ENCODE measurements around the gene FAM174C. TPM values are rescaled to one million over a fixed set of nuclear protein-coding genes. Genes with fewer than 3 reads are reported as not detected.
"Not testable (repeated sequence)": the region's sequence is repeated elsewhere in the genome, so short reads cannot be mapped to it uniquely, and the experiment has no call there.

FAM174C gene
- total RNA-seq, 2 experiments from 2014 or later, result 99.8 to 101 TPM

GRCh38 chr19:1296575-1297271 is 21.4 kb downstream of the FAM174C start:
- no peaks in the 10 kb centered on the region for H3K9me3 Mint-ChIP-seq
- H3K4me3 Mint-ChIP-seq, result no peak overlapping the region
- DNase-seq, result no peak
- no peaks in the 10 kb centered on the region for H3K36me3 Mint-ChIP-seq
- H3K27ac Mint-ChIP-seq, result no peak overlapping the region
- peaks cover 2% of the 10 kb centered on the region for H3K4me1 Mint-ChIP-seq
- peaks cover 33% of the 10 kb centered on the region for H3K27me3 Mint-ChIP-seq

GRCh38 chr19:1298235-1298634 is 22.9 kb downstream of the FAM174C start:
- no peaks in the 10 kb centered on the region for H3K36me3 Mint-ChIP-seq
- H3K27ac Mint-ChIP-seq, result peak overlapping the region; percentile 68
- H3K4me1 Mint-ChIP-seq, result peaks cover 2% of the 10 kb centered on the region
- H3K9me3 Mint-ChIP-seq, result no peaks in the 10 kb centered on the region
- H3K27me3 Mint-ChIP-seq, result peaks cover 22% of the 10 kb centered on the region
- no peak overlapping the region for H3K4me3 Mint-ChIP-seq
- DNase-seq, result no peak

GRCh38 chr19:1299801-1300200 is 24.5 kb downstream of the FAM174C start:
- no peak overlapping the region for H3K4me3 Mint-ChIP-seq
- H3K4me1 Mint-ChIP-seq, result no peaks in the 10 kb centered on the region
- no peak overlapping the region for H3K27ac Mint-ChIP-seq
- H3K9me3 Mint-ChIP-seq, result no peaks in the 10 kb centered on the region
- H3K36me3 Mint-ChIP-seq, result no peaks in the 10 kb centered on the region
- H3K27me3 Mint-ChIP-seq, result peaks cover 13% of the 10 kb centered on the region
- DNase-seq, result no peak

GRCh38 chr19:1300744-1301490 is 25.6 kb downstream of the FAM174C start:
- Mint-ChIP-seq H3K4me3 (no peak overlapping the region), H3K36me3 (no peaks in the 10 kb centered on the region), H3K4me1 (no peaks in the 10 kb centered on the region), H3K27ac (no peak overlapping the region), H3K9me3 (no peaks in the 10 kb centered on the region), H3K27me3 (peaks cover 9% of the 10 kb centered on the region)
- DNase-seq, result no peak

GRCh38 chr19:1302533-1303239 is 27.4 kb downstream of the FAM174C start:
- H3K9me3 Mint-ChIP-seq, result no peaks in the 10 kb centered on the region
- H3K4me3 Mint-ChIP-seq, result no peak overlapping the region
- H3K36me3 Mint-ChIP-seq, result no peaks in the 10 kb centered on the region
- no peaks in the 10 kb centered on the region for H3K4me1 Mint-ChIP-seq
- peaks cover 11% of the 10 kb centered on the region for H3K27me3 Mint-ChIP-seq
- DNase-seq, result no peak
- no peak overlapping the region for H3K27ac Mint-ChIP-seq

GRCh38 chr19:1304197-1304924 is 29.0 kb downstream of the FAM174C start:
- Mint-ChIP-seq H3K4me3 (no peak overlapping the region), H3K9me3 (no peaks in the 10 kb centered on the region), H3K36me3 (no peaks in the 10 kb centered on the region), H3K27me3 (peaks cover 8% of the 10 kb centered on the region), H3K4me1 (no peaks in the 10 kb centered on the region), H3K27ac (no peak overlapping the region)
- DNase-seq, result no peak

GRCh38 chr19:1305354-1305753 is 30.0 kb downstream of the FAM174C start:
- H3K27me3 Mint-ChIP-seq, H3K27ac Mint-ChIP-seq, H3K36me3 Mint-ChIP-seq, H3K4me1 Mint-ChIP-seq, H3K9me3 Mint-ChIP-seq, DNase-seq, H3K4me3 Mint-ChIP-seq: not testable (repeated sequence)

GRCh38 chr19:1307320-1307719 is 32.0 kb downstream of the FAM174C start:
- Mint-ChIP-seq H3K36me3 (no peaks in the 10 kb centered on the region), H3K4me3 (no peak overlapping the region), H3K4me1 (no peaks in the 10 kb centered on the region), H3K27me3 (peaks cover 3% of the 10 kb centered on the region), H3K9me3 (no peaks in the 10 kb centered on the region), H3K27ac (no peak overlapping the region)
- DNase-seq, result no peak

- no peak for DNase-seq
- no peaks in the 10 kb centered on the region for H3K9me3 Mint-ChIP-seq
- H3K4me1 Mint-ChIP-seq, result no peaks in the 10 kb centered on the region
- no peaks in the 10 kb centered on the region for H3K36me3 Mint-ChIP-seq
- H3K27ac Mint-ChIP-seq, result no peak overlapping the region
- H3K4me3 Mint-ChIP-seq, result no peak overlapping the region
- peaks cover 3% of the 10 kb centered on the region for H3K27me3 Mint-ChIP-seq
These were observed 32.5 kb downstream of the FAM174C start for GRCh38 chr19:1307755-1308303.

GRCh38 chr19:1308718-1309117 is 33.4 kb downstream of the FAM174C start:
- no peaks in the 10 kb centered on the region for H3K4me1 Mint-ChIP-seq
- DNase-seq, result no peak
- no peaks in the 10 kb centered on the region for H3K9me3 Mint-ChIP-seq
- H3K4me3 Mint-ChIP-seq, result no peak overlapping the region
- H3K27ac Mint-ChIP-seq, result no peak overlapping the region
- no peaks in the 10 kb centered on the region for H3K36me3 Mint-ChIP-seq
- peaks cover 6% of the 10 kb centered on the region for H3K27me3 Mint-ChIP-seq

GRCh38 chr19:1309977-1310852 is 34.9 kb downstream of the FAM174C start:
- no peaks in the 10 kb centered on the region for H3K4me1 Mint-ChIP-seq
- H3K36me3 Mint-ChIP-seq, result no peaks in the 10 kb centered on the region
- no peak overlapping the region for H3K27ac Mint-ChIP-seq
- no peaks in the 10 kb centered on the region for H3K9me3 Mint-ChIP-seq
- no peak for DNase-seq
- H3K27me3 Mint-ChIP-seq, result peaks cover 14% of the 10 kb centered on the region
- H3K4me3 Mint-ChIP-seq, result no peak overlapping the region

GRCh38 chr19:1310853-1311180 is 35.5 kb downstream of the FAM174C start:
- H3K27ac Mint-ChIP-seq, result no peak overlapping the region

GRCh38 chr19:1311543-1312091 is 36.3 kb downstream of the FAM174C start:
- no peaks in the 10 kb centered on the region for H3K36me3 Mint-ChIP-seq
- DNase-seq, result no peak
- no peak overlapping the region for H3K27ac Mint-ChIP-seq
- H3K4me1 Mint-ChIP-seq, result no peaks in the 10 kb centered on the region
- no peaks in the 10 kb centered on the region for H3K9me3 Mint-ChIP-seq
- no peak overlapping the region for H3K4me3 Mint-ChIP-seq
- peaks cover 24% of the 10 kb centered on the region for H3K27me3 Mint-ChIP-seq

More at GRCh38 chr19:1310853-1311180, 35.5 kb downstream of the FAM174C start:
- H3K4me3 Mint-ChIP-seq, result no peak overlapping the region
- H3K36me3 Mint-ChIP-seq, result no peaks in the 10 kb centered on the region
- no peak for DNase-seq
- peaks cover 17% of the 10 kb centered on the region for H3K27me3 Mint-ChIP-seq
- no peaks in the 10 kb centered on the region for H3K4me1 Mint-ChIP-seq
- H3K9me3 Mint-ChIP-seq, result no peaks in the 10 kb centered on the region
